ENCODE measurements around the gene PAAF1.

- no peak for TF ChIP-seq CTCF (IDR thresholded peaks at IDR 0.05)
- no peak for TF ChIP-seq POLR2A (IDR thresholded peaks at IDR 0.05)
- TF ChIP-seq POLR2AphosphoS5 (IDR thresholded peaks at IDR 0.05): no peak
- no peak for TF ChIP-seq EP300 (IDR thresholded peaks at IDR 0.05)
These were observed 16.6 kb upstream of the PAAF1 start for GRCh38 chr11:73860202-73860601.

All from suprapubic skin (tissue), 4 donors.